ENCODE results near the gene ANKRD1.

Gene ANKRD1

GRCh38 chr10:90965720-90966119, 44.8 kb upstream of the ANKRD1 start:
- Histone ChIP-seq H4K20me1 (ENCODE audit: insufficient read depth, low read length) (no peaks in the 10 kb centered on the region), H3K9me3 (ENCODE audit: insufficient read depth, low read length, severe bottlenecking) (no peaks in the 10 kb centered on the region), H3K27me3 (ENCODE audit: insufficient read depth, low read length, poor library complexity) (no peaks in the 10 kb centered on the region), H2AFZ (ENCODE audit: low read depth, low read length) (no peak overlapping the region), H3K27ac (ENCODE audit: low read length) (peak overlapping the region; percentile 70), H3K79me2 (ENCODE audit: insufficient read depth, low read length) (peaks cover 23% of the 10 kb centered on the region), H3K4me2 (ENCODE audit: insufficient read depth, low read length) (no peak overlapping the region), H3K4me3 (ENCODE audit: low read depth in 1 of 2, low read length in 2 of 2) (no peak overlapping the region), H3K9ac (ENCODE audit: low read depth, low read length) (no peak overlapping the region), H3K36me3 (ENCODE audit: insufficient read depth, low read length) (peaks cover 36% of the 10 kb centered on the region), H3K4me1 (ENCODE audit: insufficient read depth, low read length) (peaks cover 55% of the 10 kb centered on the region)
- no peak for ATAC-seq (ENCODE audit: insufficient read depth, low read depth)
- TF ChIP-seq EZH2 (IDR thresholded peaks at IDR 0.05; ENCODE audit: borderline replicate concordance, low read depth, low read length, severe bottlenecking) = no peak
- TF ChIP-seq CTCF (IDR thresholded peaks at IDR 0.05; ENCODE audit: borderline replicate concordance, extremely low read depth, low read length, poor library complexity, severe bottlenecking) = no peak
- DNase-seq = no peak

GRCh38 chr10:90964781-90965465, 44.0 kb upstream of the ANKRD1 start:
- H3K4me3 ChIP-seq (ENCODE audit: low read depth in 1 of 2, low read length in 2 of 2) = no peak overlapping the region
- H4K20me1 ChIP-seq (ENCODE audit: insufficient read depth, low read length) = no peaks in the 10 kb centered on the region
- peaks cover 56% of the 10 kb centered on the region for H3K4me1 ChIP-seq (ENCODE audit: insufficient read depth, low read length)
- no peak overlapping the region for H3K4me2 ChIP-seq (ENCODE audit: insufficient read depth, low read length)
- peaks cover 38% of the 10 kb centered on the region for H3K36me3 ChIP-seq (ENCODE audit: insufficient read depth, low read length)
- H3K27ac ChIP-seq (ENCODE audit: low read length) = peak overlapping the region; percentile 71
- no peak for DNase-seq
- H3K9me3 ChIP-seq (ENCODE audit: insufficient read depth, low read length, severe bottlenecking) = no peaks in the 10 kb centered on the region
- H3K27me3 ChIP-seq (ENCODE audit: insufficient read depth, low read length, poor library complexity) = no peaks in the 10 kb centered on the region
- no peak overlapping the region for H3K9ac ChIP-seq (ENCODE audit: low read depth, low read length)
- H3K79me2 ChIP-seq (ENCODE audit: insufficient read depth, low read length) = peaks cover 22% of the 10 kb centered on the region
- peak; percentile 2 for TF ChIP-seq CTCF (IDR thresholded peaks at IDR 0.05; ENCODE audit: borderline replicate concordance, extremely low read depth, low read length, poor library complexity, severe bottlenecking)
- TF ChIP-seq EZH2 (IDR thresholded peaks at IDR 0.05; ENCODE audit: borderline replicate concordance, low read depth, low read length, severe bottlenecking) = no peak
- ATAC-seq (ENCODE audit: insufficient read depth, low read depth) = no peak
- H2AFZ ChIP-seq (ENCODE audit: low read depth, low read length) = no peak overlapping the region

- Histone ChIP-seq H3K27ac (ENCODE audit: low read length) (peak overlapping the region; percentile 24; the same call in 1 of the 2 replicates), H3K36me3 (ENCODE audit: insufficient read depth, low read length) (peaks cover 45% of the 10 kb centered on the region)
- ATAC-seq (ENCODE audit: insufficient read depth, low read depth) = no peak
Observed at GRCh38 chr10:90963331-90963730, 42.4 kb upstream of the ANKRD1 start.

More at GRCh38 chr10:90963331-90963730, 42.4 kb upstream of the ANKRD1 start:
- peaks cover 45% of the 10 kb centered on the region for H3K4me1 ChIP-seq (ENCODE audit: insufficient read depth, low read length)
- no peaks in the 10 kb centered on the region for H4K20me1 ChIP-seq (ENCODE audit: insufficient read depth, low read length)
- H3K9me3 ChIP-seq (ENCODE audit: insufficient read depth, low read length, severe bottlenecking) = no peaks in the 10 kb centered on the region
- peaks cover 28% of the 10 kb centered on the region for H3K79me2 ChIP-seq (ENCODE audit: insufficient read depth, low read length)
- no peak for TF ChIP-seq CTCF (IDR thresholded peaks at IDR 0.05; ENCODE audit: borderline replicate concordance, extremely low read depth, low read length, poor library complexity, severe bottlenecking)
- no peak for TF ChIP-seq EZH2 (IDR thresholded peaks at IDR 0.05; ENCODE audit: borderline replicate concordance, low read depth, low read length, severe bottlenecking)
- no peak overlapping the region for H3K4me3 ChIP-seq (ENCODE audit: low read depth in 1 of 2, low read length in 2 of 2)
- H3K4me2 ChIP-seq (ENCODE audit: insufficient read depth, low read length) = no peak overlapping the region
- no peaks in the 10 kb centered on the region for H3K27me3 ChIP-seq (ENCODE audit: insufficient read depth, low read length, poor library complexity)
- H3K9ac ChIP-seq (ENCODE audit: low read depth, low read length) = no peak overlapping the region
- H2AFZ ChIP-seq (ENCODE audit: low read depth, low read length) = no peak overlapping the region
- DNase-seq = no peak
